Endothelial cell of umbilical vein (primary cell): ENCODE results near the gene LENG9.
A peak's percentile ranks its signal among the peaks of the same experiment; 100 is the strongest.

Experiments used
- EZH2 ChIP-seq: IDR thresholded peaks from 2 replicates; pipeline ENCODE4 v1.6.1; 2012; ENCODE audit warnings: borderline replicate concordance, low read depth, mild to moderate bottlenecking, moderate library complexity, low read length, inconsistent platforms; ENCODE audit not compliant: severe bottlenecking
- FOS ChIP-seq: IDR thresholded peaks from 2 replicates; pipeline ENCODE4 v1.6.1; 2011; ENCODE audit warnings: mild to moderate bottlenecking, low read length, moderate library complexity, borderline replicate concordance; ENCODE audit not compliant: insufficient read depth
- JUN ChIP-seq: IDR thresholded peaks from 2 replicates; pipeline ENCODE4 v1.6.1; 2011; ENCODE audit warnings: borderline replicate concordance, low read depth; ENCODE audit not compliant: insufficient read length, insufficient read depth
- POLR2A ChIP-seq: IDR thresholded peaks from 2 replicates; pipeline ENCODE4 v1.6.1; 2012; ENCODE audit warnings: low read depth, mild to moderate bottlenecking, control low read depth, low read length
- POLR2AphosphoS5 ChIP-seq: IDR thresholded peaks from 2 replicates; pipeline ENCODE4 v1.6.1; 2012; ENCODE audit warnings: low read depth, mild to moderate bottlenecking, control low read depth, low read length, moderate library complexity; ENCODE audit not compliant: insufficient read depth
- TF ChIP-seq, protein P1 (sequence below), 2 donors: IDR thresholded peaks; 1 replicate in 1 of 2; 2 replicates in 1 of 2; pipeline ENCODE4 v1.5.1; 2011; ENCODE audit warnings: low read length in 2 of 2, mild to moderate bottlenecking in 2 of 2, moderate library complexity in 2 of 2, control low read depth in 1 of 2, inconsistent platforms in 1 of 2, low read depth in 1 of 2; ENCODE audit not compliant: insufficient read depth in 1 of 2; ENCODE audit errors: extremely low read depth in 1 of 2

DNA sequence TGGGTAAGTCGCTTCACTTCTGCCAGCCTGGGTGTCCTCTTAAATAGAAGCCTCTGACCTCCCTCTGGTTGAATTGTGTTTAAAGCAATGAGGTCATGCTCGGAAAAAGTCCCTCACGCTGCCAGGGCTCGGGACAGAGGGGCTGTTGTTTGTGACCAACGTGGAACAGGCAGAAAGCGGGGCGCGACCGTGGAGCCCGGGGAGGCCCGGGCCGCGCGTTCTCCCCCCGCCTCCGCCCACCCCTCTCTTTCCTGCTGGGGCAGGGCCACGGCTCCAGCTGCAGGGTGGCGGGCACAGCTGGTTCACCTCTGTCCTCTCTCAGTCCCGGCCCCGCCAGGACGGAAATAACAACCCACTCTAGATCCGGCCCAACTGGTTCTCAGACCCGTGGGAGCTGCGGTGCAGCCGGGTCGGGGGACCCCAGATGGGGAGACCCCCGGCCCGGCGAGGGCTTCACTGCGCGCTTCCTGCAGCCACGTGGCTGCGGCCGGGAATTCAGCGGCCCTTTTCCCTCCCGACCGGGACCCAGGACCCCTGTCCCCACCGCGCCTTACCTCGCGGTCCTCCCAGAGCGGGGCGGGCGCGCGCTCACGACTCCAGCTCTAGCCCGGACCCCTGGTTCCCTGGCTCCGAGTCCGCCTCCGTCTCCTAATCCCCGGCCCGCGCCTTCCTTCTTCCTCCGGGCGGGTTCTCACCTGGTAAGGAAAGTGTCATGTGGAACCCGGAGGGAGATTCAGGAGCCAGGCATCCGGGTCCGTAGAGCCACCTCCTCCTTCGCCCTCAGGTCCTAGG lies 7.6 kb upstream of the LENG9 start:
- TF ChIP-seq, protein P1, sequence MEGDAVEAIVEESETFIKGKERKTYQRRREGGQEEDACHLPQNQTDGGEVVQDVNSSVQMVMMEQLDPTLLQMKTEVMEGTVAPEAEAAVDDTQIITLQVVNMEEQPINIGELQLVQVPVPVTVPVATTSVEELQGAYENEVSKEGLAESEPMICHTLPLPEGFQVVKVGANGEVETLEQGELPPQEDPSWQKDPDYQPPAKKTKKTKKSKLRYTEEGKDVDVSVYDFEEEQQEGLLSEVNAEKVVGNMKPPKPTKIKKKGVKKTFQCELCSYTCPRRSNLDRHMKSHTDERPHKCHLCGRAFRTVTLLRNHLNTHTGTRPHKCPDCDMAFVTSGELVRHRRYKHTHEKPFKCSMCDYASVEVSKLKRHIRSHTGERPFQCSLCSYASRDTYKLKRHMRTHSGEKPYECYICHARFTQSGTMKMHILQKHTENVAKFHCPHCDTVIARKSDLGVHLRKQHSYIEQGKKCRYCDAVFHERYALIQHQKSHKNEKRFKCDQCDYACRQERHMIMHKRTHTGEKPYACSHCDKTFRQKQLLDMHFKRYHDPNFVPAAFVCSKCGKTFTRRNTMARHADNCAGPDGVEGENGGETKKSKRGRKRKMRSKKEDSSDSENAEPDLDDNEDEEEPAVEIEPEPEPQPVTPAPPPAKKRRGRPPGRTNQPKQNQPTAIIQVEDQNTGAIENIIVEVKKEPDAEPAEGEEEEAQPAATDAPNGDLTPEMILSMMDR (IDR thresholded peaks at IDR 0.05; ENCODE audit: extremely low read depth in 1 of 2, insufficient read depth in 1 of 2, low read depth in 1 of 2, low read length in 2 of 2) = no peak
- TF ChIP-seq POLR2A (no peak), POLR2AphosphoS5 (peak; percentile 23), EZH2 (no peak), FOS (no peak), JUN (peak; percentile 10)
